Measurements from ENCODE around the gene NAV2. TPM values are rescaled to one million over a fixed set of nuclear protein-coding genes. Genes with fewer than 3 reads are reported as not detected.

Gene NAV2
- polyA plus RNA-seq, 1 donor from 2014 or later = 3.0 TPM

- TF ChIP-seq REST (IDR thresholded peaks at IDR 0.05; ENCODE audit: borderline replicate concordance) (no peak), MXI1 (conservative IDR thresholded peaks at IDR 0.05; ENCODE audit: poor library complexity, severe bottlenecking) (no peak), TAF1 (IDR thresholded peaks at IDR 0.05; ENCODE audit: low read depth) (no peak), CTCF (IDR thresholded peaks at IDR 0.05; ENCODE audit: poor library complexity, severe bottlenecking) (no peak), SMC3 (conservative IDR thresholded peaks at IDR 0.05; ENCODE audit: poor library complexity) (no peak), EP300 (conservative IDR thresholded peaks at IDR 0.05; ENCODE audit: poor library complexity, severe bottlenecking) (no peak), POLR2AphosphoS5 (IDR thresholded peaks at IDR 0.05) (no peak), RAD21 (conservative IDR thresholded peaks at IDR 0.05) (no peak), EZH2 (IDR thresholded peaks at IDR 0.05; ENCODE audit: borderline replicate concordance, insufficient read depth, low read length, poor library complexity, severe bottlenecking) (no peak)
Measured at GRCh38 chr11:19838994-19839768, 126.5 kb downstream of the NAV2 start.

GRCh38 chr11:19840961-19841360 lies 128.3 kb downstream of the NAV2 start:
- TF ChIP-seq RAD21 (conservative IDR thresholded peaks at IDR 0.05) (no peak), CTCF (IDR thresholded peaks at IDR 0.05; ENCODE audit: poor library complexity, severe bottlenecking) (no peak), POLR2AphosphoS5 (IDR thresholded peaks at IDR 0.05) (no peak), SMC3 (conservative IDR thresholded peaks at IDR 0.05; ENCODE audit: poor library complexity) (no peak), TAF1 (IDR thresholded peaks at IDR 0.05; ENCODE audit: low read depth) (no peak), REST (IDR thresholded peaks at IDR 0.05; ENCODE audit: borderline replicate concordance) (no peak), EP300 (conservative IDR thresholded peaks at IDR 0.05; ENCODE audit: poor library complexity, severe bottlenecking) (no peak)
- H2AFZ ChIP-seq (ENCODE audit: low read depth, low read length) = no peak overlapping the region
- H3K9me3 ChIP-seq (ENCODE audit: low read length) = no peaks in the 10 kb centered on the region
- no peaks in the 10 kb centered on the region for H3F3A ChIP-seq (ENCODE audit: insufficient read depth, low read length, poor library complexity, severe bottlenecking)
- peaks cover 6% of the 10 kb centered on the region for H3K27me3 ChIP-seq (ENCODE audit: insufficient read depth, low read depth, low read length)
- no peaks in the 10 kb centered on the region for H3K9me2 ChIP-seq (ENCODE audit: insufficient read depth, low read length)
- no peaks in the 10 kb centered on the region for H3K36me3 ChIP-seq (ENCODE audit: insufficient read depth, low read length)
- no peak overlapping the region for H3K27ac ChIP-seq (ENCODE audit: low read length)
- H3K79me2 ChIP-seq (replicated peaks; ENCODE audit: insufficient read depth, low read length) = no peaks in the 10 kb centered on the region
- H3K9ac ChIP-seq (ENCODE audit: low read length) = no peak overlapping the region
- H3K4me3 ChIP-seq (ENCODE audit: low read length) = no peak overlapping the region
- H4K20me1 ChIP-seq (ENCODE audit: insufficient read depth) = no peaks in the 10 kb centered on the region
- no peak overlapping the region for H3K4me2 ChIP-seq (ENCODE audit: low read length)

More at GRCh38 chr11:19838994-19839768, 126.5 kb downstream of the NAV2 start:
- no peaks in the 10 kb centered on the region for H3K9me2 ChIP-seq (ENCODE audit: insufficient read depth, low read length)
- H3K27ac ChIP-seq (ENCODE audit: low read length) = no peak overlapping the region
- H3K36me3 ChIP-seq (ENCODE audit: insufficient read depth, low read length) = no peaks in the 10 kb centered on the region
- H3K79me2 ChIP-seq (replicated peaks; ENCODE audit: insufficient read depth, low read length) = no peaks in the 10 kb centered on the region
- no peak overlapping the region for H3K4me3 ChIP-seq (ENCODE audit: low read length)
- H4K20me1 ChIP-seq (ENCODE audit: insufficient read depth) = no peaks in the 10 kb centered on the region
- no peaks in the 10 kb centered on the region for H3F3A ChIP-seq (ENCODE audit: insufficient read depth, low read length, poor library complexity, severe bottlenecking)
- H2AFZ ChIP-seq (ENCODE audit: low read depth, low read length) = no peak overlapping the region
- no peaks in the 10 kb centered on the region for H3K9me3 ChIP-seq (ENCODE audit: low read length)
- peaks cover 10% of the 10 kb centered on the region for H3K27me3 ChIP-seq (ENCODE audit: insufficient read depth, low read depth, low read length)
- no peak overlapping the region for H3K9ac ChIP-seq (ENCODE audit: low read length)
- H3K4me2 ChIP-seq (ENCODE audit: low read length) = no peak overlapping the region

Measured in neural cell (in vitro differentiated cells).